Tibial nerve (tissue), 4 donors: ENCODE results near the gene SDR39U1. TPM values are rescaled to one million over a fixed set of nuclear protein-coding genes. Genes with fewer than 3 reads are reported as not detected.
A peak's percentile ranks its signal among the peaks of the same experiment; 100 is the strongest.

Experiments used
- DNase-seq, 2 donors: peaks; one replicate each; pipeline ENCODE4 v3.0.0-alpha.2; 2019; ENCODE audit warnings: low spot score in 2 of 2
- H3K27ac ChIP-seq, 4 donors: fragments of 200-600 bp; sonication (generic) in 3 of 4; one replicate each; pipeline ENCODE4 v1.5.1; 2017 to 2019; ENCODE audit warnings: mild to moderate bottlenecking in 1 of 4
- H3K27me3 ChIP-seq, 2 donors: fragments of 200-600 bp; sonication (generic) in 1 of 2; one replicate each; pipeline versions ENCODE4 v1.5.1 to v1.6.0; 2017 to 2019
- H3K36me3 ChIP-seq, 3 donors: fragments of 200-600 bp; sonication (generic); one replicate each; pipeline ENCODE4 v1.5.1; 2018 to 2019
- H3K4me1 ChIP-seq, 4 donors: fragments of 200-600 bp; sonication (generic) in 3 of 4; one replicate each; pipeline ENCODE4 v1.5.1; 2017 to 2019
- H3K4me3 ChIP-seq, 4 donors: fragments of 200-600 bp; sonication (generic) in 3 of 4; one replicate each; pipeline ENCODE4 v1.5.1; 2017 to 2019; ENCODE audit warnings: mild to moderate bottlenecking in 1 of 4, moderate library complexity in 1 of 4
- H3K9me3 ChIP-seq, 4 donors: fragments of 200-600 bp; sonication (generic) in 3 of 4; one replicate each; pipeline ENCODE4 v1.5.1; 2017 to 2019
- EP300 ChIP-seq, 2 donors: sonication (generic); formaldehyde crosslinking; IDR thresholded peaks; one replicate each; pipeline ENCODE4 v1.6.1; 2017; ENCODE audit warnings: antibody characterized with exemption in 2 of 2, mild to moderate bottlenecking in 1 of 2
- POLR2A ChIP-seq, 2 donors: fragments of 450-650 bp; IDR thresholded peaks; one replicate each; pipeline ENCODE4 v1.6.1; 2017; ENCODE audit warnings: antibody characterized with exemption in 2 of 2, mild to moderate bottlenecking in 2 of 2, moderate library complexity in 2 of 2
- WGBS, 2 donors: methylation state at CpG; one replicate each; pipeline ENCODE4 v1.1.5; 2018; 5-methylcytosine and 5-hydroxymethylcytosine counted together
- total RNA-seq, 4 donors: library from RNA; depleted of rRNA; stranded (reverse); fragments of >200 nt; gene quantifications; one replicate each; pipeline ENCODE4 v1.1.0, GENCODE V29; 2016
- TF ChIP-seq, protein P1 (sequence below), 5 experiments: fragments of 200-600 bp in 3 of 5; fragments of 450-650 bp in 2 of 5; sonication (generic) in 3 of 5; IDR thresholded peaks; one replicate each; pipeline ENCODE4 v1.5.1; 2016 to 2019; ENCODE audit warnings: antibody characterized with exemption in 5 of 5, mild to moderate bottlenecking in 3 of 5, moderate library complexity in 2 of 5

Gene SDR39U1
- total RNA-seq, 4 donors from 2014 or later: 37.9 to 64.9 (median 60.8) TPM

GRCh38 chr14:24441485-24441884, 1.1 kb downstream of the SDR39U1 start:
- Histone ChIP-seq H3K4me3 (peak overlapping the region; percentile 56 to 90 (median 67)), H3K4me1 (peaks cover 0 to 59% (median 29%) of the 10 kb centered on the region in 4 donors), H3K9me3 (no peaks in the 10 kb centered on the region), H3K36me3 (peaks cover 0 to 48% (median 22%) of the 10 kb centered on the region in 3 donors), H3K27me3 (no peaks in the 10 kb centered on the region), H3K27ac (peak overlapping the region; percentile 98 to 100 (median 98))
- TF ChIP-seq EP300 (IDR thresholded peaks at IDR 0.05) (no peak), POLR2A (IDR thresholded peaks at IDR 0.05) (no peak)
- TF ChIP-seq, protein P1, sequence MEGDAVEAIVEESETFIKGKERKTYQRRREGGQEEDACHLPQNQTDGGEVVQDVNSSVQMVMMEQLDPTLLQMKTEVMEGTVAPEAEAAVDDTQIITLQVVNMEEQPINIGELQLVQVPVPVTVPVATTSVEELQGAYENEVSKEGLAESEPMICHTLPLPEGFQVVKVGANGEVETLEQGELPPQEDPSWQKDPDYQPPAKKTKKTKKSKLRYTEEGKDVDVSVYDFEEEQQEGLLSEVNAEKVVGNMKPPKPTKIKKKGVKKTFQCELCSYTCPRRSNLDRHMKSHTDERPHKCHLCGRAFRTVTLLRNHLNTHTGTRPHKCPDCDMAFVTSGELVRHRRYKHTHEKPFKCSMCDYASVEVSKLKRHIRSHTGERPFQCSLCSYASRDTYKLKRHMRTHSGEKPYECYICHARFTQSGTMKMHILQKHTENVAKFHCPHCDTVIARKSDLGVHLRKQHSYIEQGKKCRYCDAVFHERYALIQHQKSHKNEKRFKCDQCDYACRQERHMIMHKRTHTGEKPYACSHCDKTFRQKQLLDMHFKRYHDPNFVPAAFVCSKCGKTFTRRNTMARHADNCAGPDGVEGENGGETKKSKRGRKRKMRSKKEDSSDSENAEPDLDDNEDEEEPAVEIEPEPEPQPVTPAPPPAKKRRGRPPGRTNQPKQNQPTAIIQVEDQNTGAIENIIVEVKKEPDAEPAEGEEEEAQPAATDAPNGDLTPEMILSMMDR (IDR thresholded peaks at IDR 0.05): no peak
- DNase-seq: no peak
- 46 to 52% methylated on average over 5 of the region's 5 CpGs for WGBS, 2 donors

- 78 to 86% methylated on average over 8 of the region's 8 CpGs for WGBS, 2 donors
- no peaks in the 10 kb centered on the region for H3K9me3 ChIP-seq
- H3K4me3 ChIP-seq: no peak overlapping the region
- peak overlapping the region; percentile 98 to 100 (median 98) for H3K27ac ChIP-seq
- peaks cover 0 to 65% (median 33%) of the 10 kb centered on the region in 4 donors for H3K4me1 ChIP-seq
- DNase-seq: no peak
- no peaks in the 10 kb centered on the region for H3K27me3 ChIP-seq
- peaks cover 0 to 54% (median 22%) of the 10 kb centered on the region in 3 donors for H3K36me3 ChIP-seq
- TF ChIP-seq, protein P1 (IDR thresholded peaks at IDR 0.05): no peak
- no peak for TF ChIP-seq POLR2A (IDR thresholded peaks at IDR 0.05)
- no peak for TF ChIP-seq EP300 (IDR thresholded peaks at IDR 0.05)
Observed at GRCh38 chr14:24440606-24441399, 1.8 kb downstream of the SDR39U1 start.

DNA sequence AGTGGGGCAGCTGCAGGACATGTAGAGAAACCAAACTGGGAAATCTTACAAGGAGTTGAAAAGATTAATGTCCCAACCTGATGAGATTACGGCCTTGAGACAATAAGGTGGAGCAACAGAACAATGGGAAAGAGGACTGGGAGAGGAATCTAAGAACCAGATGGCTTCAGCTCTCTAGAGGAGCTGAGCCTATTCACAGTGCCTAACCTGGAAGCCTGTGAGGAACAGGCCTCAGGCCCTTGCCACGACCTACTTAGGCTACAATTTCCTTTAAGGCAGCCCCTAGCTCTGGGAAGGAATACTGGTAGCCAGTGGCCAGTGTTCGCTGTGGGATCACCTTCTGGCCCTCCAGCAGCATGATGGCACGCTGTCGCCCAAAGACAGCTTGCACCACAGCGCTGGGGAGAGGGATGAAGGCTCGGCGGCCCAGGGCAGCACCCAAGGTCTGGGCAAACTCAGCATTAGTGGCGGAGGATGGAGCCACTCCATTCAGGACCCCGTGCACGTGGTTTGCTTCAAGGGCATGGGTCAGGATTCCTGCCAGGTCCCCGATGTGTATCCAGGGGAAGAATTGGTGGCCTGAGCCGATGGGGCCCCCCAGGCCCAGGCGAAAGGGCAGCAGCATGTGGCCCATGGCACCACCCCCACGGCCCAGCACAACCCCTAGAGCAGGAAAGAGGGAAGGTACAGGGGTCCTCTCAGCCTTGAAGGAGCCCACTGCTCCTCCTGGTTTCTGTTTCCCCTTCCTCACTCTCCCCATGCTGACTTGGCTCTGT, 2.6 kb downstream of the SDR39U1 start:
- no peak for DNase-seq
- no peak overlapping the region for H3K4me3 ChIP-seq
- TF ChIP-seq EP300 (IDR thresholded peaks at IDR 0.05): no peak
- no peak for TF ChIP-seq POLR2A (IDR thresholded peaks at IDR 0.05)
- TF ChIP-seq, protein P1 (IDR thresholded peaks at IDR 0.05): no peak
- peak overlapping the region in 2 of 4 donors; percentile 98 for H3K27ac ChIP-seq
- H3K27me3 ChIP-seq: no peaks in the 10 kb centered on the region
- 68 to 77% methylated on average over 13 of the region's 15 CpGs for WGBS, 2 donors
- peaks cover 0 to 58% (median 22%) of the 10 kb centered on the region in 3 donors for H3K36me3 ChIP-seq
- H3K9me3 ChIP-seq: no peaks in the 10 kb centered on the region
- peaks cover 0 to 72% (median 33%) of the 10 kb centered on the region in 4 donors for H3K4me1 ChIP-seq

DNA sequence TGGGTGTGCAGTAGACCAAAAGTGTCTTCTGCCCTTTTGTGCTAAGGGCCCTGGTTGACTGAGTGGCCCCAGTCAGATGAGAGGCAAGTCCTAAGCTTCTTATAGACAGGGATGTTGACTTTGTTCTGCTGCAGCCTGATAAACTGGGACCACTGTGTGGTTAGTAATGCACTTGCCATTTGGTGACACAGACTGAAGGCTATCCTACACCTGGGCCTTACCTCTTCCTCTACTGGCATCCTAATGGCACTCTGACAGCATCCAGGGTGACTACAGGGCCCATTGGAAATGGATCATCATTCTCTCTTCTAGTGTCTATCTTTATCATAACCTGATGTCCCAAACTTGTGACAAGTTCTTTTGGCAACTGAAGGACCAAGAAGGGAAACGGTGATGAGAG, 3.3 kb downstream of the SDR39U1 start:
- WGBS, 2 donors: 35 to 64% methylated on average over 1 of the region's 1 CpG
- Histone ChIP-seq H3K36me3 (peaks cover 0 to 64% (median 22%) of the 10 kb centered on the region in 3 donors), H3K9me3 (no peaks in the 10 kb centered on the region), H3K27me3 (no peaks in the 10 kb centered on the region), H3K4me3 (no peak overlapping the region), H3K4me1 (peaks cover 0 to 72% (median 33%) of the 10 kb centered on the region in 4 donors), H3K27ac (peak overlapping the region in 1 of 4 donors; percentile 98)
- DNase-seq: no peak
- TF ChIP-seq, protein P1 (IDR thresholded peaks at IDR 0.05): no peak
- TF ChIP-seq POLR2A (IDR thresholded peaks at IDR 0.05): no peak
- no peak for TF ChIP-seq EP300 (IDR thresholded peaks at IDR 0.05)
